ENCODE measurements around the gene REG4. TPM values are rescaled to one million over a fixed set of nuclear protein-coding genes. Genes with fewer than 3 reads are reported as not detected.

REG4 gene
- total RNA-seq, 1 donor from 2014 or later: 4.3 TPM

- Mint-ChIP-seq H3K4me3 (no peak overlapping the region), H3K4me1 (ENCODE audit: unreplicated experiment) (peaks cover 4% of the 10 kb centered on the region), H3K9me3 (no peaks in the 10 kb centered on the region), H3K27ac (peak overlapping the region; percentile 19), H3K36me3 (no peaks in the 10 kb centered on the region), H3K27me3 (peaks cover 3% of the 10 kb centered on the region)
- DNase-seq (ENCODE audit: extremely low spot score, unreplicated experiment): no peak
- no peak for TF ChIP-seq CTCF (conservative IDR thresholded peaks at IDR 0.05)
Observed at GRCh38 chr1:119816407-119816806, 5.1 kb upstream of the REG4 start.

DNA sequence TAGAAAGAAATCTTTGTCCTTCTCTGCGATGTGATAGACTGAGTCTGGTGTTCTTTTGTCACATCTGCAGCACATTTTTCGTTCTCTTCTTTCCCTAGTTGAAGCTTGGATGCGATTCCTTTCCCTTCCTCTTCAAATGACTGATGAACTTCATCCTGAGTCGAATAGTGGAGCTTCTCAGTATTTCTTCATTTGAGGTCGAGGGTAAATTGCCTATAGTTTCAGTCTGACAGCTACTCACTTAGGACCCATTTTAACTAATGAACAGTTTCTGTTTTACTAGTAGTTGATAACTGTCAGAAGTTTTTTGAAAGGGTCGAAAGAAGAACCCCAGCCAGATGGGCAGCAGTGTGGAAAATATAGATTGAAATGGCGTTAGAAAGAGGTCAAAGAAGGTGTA is 4.7 kb upstream of the REG4 start:
- Mint-ChIP-seq H3K4me3 (no peak overlapping the region), H3K36me3 (no peaks in the 10 kb centered on the region), H3K4me1 (ENCODE audit: unreplicated experiment) (peaks cover 4% of the 10 kb centered on the region), H3K27ac (peak overlapping the region; percentile 19), H3K9me3 (no peaks in the 10 kb centered on the region), H3K27me3 (peaks cover 3% of the 10 kb centered on the region)
- DNase-seq (ENCODE audit: extremely low spot score, unreplicated experiment): no peak
- TF ChIP-seq CTCF (conservative IDR thresholded peaks at IDR 0.05): no peak

GRCh38 chr1:119815361-119815760 is 4.1 kb upstream of the REG4 start:
- Mint-ChIP-seq H3K36me3 (no peaks in the 10 kb centered on the region), H3K9me3 (no peaks in the 10 kb centered on the region), H3K27me3 (peaks cover 3% of the 10 kb centered on the region), H3K4me3 (no peak overlapping the region), H3K4me1 (ENCODE audit: unreplicated experiment) (peaks cover 4% of the 10 kb centered on the region), H3K27ac (no peak overlapping the region)
- no peak for DNase-seq (ENCODE audit: extremely low spot score, unreplicated experiment)
- TF ChIP-seq CTCF (conservative IDR thresholded peaks at IDR 0.05): no peak

DNA sequence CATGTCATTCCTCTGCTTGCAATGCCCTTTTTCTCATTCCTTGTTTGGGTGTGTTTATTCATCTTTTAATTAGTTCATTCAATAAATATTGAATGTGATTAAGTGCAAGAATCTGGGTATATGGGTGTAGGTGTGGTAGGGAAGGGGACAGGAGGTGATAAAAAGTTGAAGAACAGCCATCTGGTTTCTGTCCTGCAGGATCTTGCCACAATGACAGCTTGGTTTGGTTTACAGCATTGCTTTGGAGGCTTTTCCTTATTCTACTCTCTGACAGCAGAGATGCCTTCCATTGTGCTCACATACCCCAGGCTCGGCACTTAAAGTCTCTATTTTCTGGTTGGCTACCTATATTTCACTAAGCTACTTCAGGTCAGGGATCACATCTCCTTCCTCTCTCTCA is 3.0 kb upstream of the REG4 start:
- Mint-ChIP-seq H3K36me3 (no peaks in the 10 kb centered on the region), H3K27ac (no peak overlapping the region), H3K4me1 (ENCODE audit: unreplicated experiment) (peaks cover 4% of the 10 kb centered on the region), H3K27me3 (no peaks in the 10 kb centered on the region), H3K9me3 (no peaks in the 10 kb centered on the region), H3K4me3 (no peak overlapping the region)
- DNase-seq (ENCODE audit: extremely low spot score, unreplicated experiment): no peak
- TF ChIP-seq CTCF (conservative IDR thresholded peaks at IDR 0.05): no peak

DNA sequence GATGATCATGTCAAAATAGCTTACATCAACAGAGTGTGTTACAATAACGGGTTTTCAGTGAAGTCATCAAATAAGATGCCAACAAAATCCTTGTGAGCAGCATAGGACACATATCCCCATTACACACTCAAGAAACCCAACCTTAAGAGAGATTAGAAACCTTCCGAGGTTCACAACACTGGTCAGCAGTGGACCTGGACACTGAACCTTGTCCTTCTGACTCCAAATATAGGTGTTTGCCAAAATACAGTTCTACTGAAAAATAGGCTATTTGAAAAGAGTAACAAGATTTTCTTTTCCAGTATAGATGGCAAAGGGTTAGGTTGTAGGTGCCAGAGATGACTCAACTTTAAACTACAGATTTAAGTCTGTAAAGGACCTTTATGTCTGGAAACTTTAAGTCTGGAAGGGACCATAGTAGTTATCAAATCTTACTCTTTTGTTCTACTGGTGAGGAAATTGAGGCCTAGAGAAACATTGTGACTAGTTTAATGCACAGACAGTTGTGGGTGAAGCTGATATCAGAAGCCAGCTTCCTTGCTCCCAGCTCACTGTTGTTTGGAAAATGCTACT is 811 bp upstream of the REG4 start:
- Mint-ChIP-seq H3K36me3 (no peaks in the 10 kb centered on the region), H3K4me1 (ENCODE audit: unreplicated experiment) (peaks cover 4% of the 10 kb centered on the region), H3K27me3 (peaks cover 7% of the 10 kb centered on the region)

More for the DNA sequence above, 811 bp upstream of the REG4 start:
- no peak for TF ChIP-seq CTCF (conservative IDR thresholded peaks at IDR 0.05)
- no peak for DNase-seq (ENCODE audit: extremely low spot score, unreplicated experiment)
- H3K27ac Mint-ChIP-seq: no peak overlapping the region
- no peaks in the 10 kb centered on the region for H3K9me3 Mint-ChIP-seq
- no peak overlapping the region for H3K4me3 Mint-ChIP-seq

Data from type B pancreatic cell (in vitro differentiated cells).